ENCODE data around the gene MLLT1.

Gene MLLT1

DNA sequence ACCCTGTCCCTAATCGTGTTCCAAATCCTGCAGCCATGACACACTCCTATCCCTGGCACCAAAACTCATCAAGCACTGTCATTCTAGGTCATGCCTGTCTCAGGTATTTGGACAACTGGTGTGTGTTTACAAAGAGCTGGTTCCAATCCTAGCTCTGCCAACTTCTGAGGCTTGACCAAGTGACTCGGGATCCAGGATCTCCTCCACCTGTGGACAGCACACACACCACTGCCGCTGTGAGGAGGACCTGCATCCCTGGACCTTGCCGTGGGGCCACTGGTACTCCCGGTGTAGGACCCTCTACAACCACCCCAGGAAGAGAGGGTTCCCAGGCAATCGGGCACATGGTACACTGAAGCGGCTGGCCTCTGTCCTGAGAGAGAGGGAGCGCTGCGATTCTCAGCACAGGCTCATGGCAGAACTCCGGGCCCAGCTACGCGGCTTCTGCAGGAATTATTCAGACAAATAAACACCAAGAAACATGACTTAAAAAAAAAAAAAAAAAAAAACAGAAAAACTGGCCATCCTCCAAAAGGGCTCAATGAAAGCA, 20.4 kb downstream of the MLLT1 start:
- peak overlapping the region; percentile 78 for H3K27ac Mint-ChIP-seq
- no peak overlapping the region for H3K4me3 Mint-ChIP-seq
- H3K4me1 Mint-ChIP-seq, result peaks cover 27% of the 10 kb centered on the region
- H3K27me3 Mint-ChIP-seq, result no peaks in the 10 kb centered on the region
- no peak for DNase-seq (ENCODE audit: low spot score in 2 of 2)
- peaks cover 2% of the 10 kb centered on the region for H3K9me3 Mint-ChIP-seq
- ATAC-seq (ENCODE audit: low read depth), result no peak
- H3K36me3 Mint-ChIP-seq, result peaks cover 32% of the 10 kb centered on the region

DNA sequence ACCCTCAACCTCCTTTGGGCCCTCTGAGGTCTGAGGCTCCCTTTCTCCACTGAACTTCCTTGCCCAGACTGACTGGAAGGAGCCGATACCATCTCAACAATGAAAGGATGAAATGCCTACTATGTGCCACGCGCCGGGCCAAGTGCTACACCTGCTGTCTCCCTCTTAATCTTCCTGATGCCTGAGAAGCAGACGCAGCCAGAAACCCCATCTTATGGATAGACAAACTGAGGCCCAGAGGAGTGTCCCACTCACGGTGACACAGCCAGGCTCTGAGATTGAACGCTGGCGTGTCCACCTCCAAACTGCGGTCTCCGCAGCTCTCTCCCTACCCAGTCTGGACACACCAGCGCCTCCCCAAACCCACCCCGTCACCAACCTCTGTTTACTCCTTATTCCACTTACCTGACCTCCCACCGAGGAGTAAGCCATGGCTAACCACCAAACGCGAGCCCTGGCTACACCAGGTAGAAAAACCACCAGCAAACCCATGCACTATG, 20.9 kb downstream of the MLLT1 start:
- H3K27ac Mint-ChIP-seq, result peak overlapping the region; percentile 78
- ATAC-seq (ENCODE audit: low read depth), result no peak
- DNase-seq (ENCODE audit: low spot score in 2 of 2), result no peak
- H3K4me1 Mint-ChIP-seq, result peaks cover 27% of the 10 kb centered on the region
- H3K36me3 Mint-ChIP-seq, result peaks cover 32% of the 10 kb centered on the region
- H3K9me3 Mint-ChIP-seq, result peaks cover 2% of the 10 kb centered on the region
- no peak overlapping the region for H3K4me3 Mint-ChIP-seq
- H3K27me3 Mint-ChIP-seq, result no peaks in the 10 kb centered on the region

DNA sequence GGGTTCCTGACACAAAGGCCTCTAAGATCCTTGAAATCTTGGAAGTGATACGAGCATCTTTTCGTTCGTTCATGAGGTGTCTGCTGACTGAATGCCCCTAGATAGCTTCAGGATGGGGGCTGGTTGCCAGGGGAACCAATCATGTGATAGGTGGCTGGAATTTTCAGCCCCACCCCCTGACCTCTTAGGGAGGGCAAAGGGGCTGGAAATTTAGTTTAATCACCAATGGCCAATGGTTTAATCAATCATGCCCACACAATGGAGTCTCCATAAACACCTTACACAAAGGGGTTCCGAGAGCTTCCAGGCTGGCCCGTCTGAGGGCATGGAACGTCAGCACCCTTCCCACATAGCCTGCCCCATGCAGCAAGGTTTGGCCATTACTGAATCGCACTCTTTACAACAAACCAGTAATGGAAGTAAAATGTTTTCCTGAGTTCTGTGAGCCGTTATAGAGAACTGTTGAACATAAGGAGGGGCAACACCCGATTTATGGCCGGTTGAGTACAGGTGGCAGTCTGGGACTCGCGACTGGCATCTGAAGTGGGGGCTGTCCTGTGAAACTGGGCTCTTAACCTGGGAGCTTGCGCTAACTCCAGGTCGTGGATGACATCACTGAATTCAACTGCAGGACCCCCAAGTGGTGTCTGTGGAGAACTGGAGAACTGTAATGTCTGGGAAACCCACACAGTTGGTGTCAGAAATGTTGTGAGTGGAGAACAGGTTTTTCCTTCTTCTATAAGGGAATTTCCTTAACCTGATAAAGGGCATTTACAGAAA, 25.6 kb downstream of the MLLT1 start:
- Mint-ChIP-seq H3K27me3 (no peaks in the 10 kb centered on the region), H3K36me3 (peaks cover 29% of the 10 kb centered on the region), H3K27ac (no peak overlapping the region), H3K4me3 (no peak overlapping the region), H3K9me3 (peaks cover 2% of the 10 kb centered on the region), H3K4me1 (peaks cover 37% of the 10 kb centered on the region)
- ATAC-seq (ENCODE audit: low read depth) (no peak), DNase-seq (ENCODE audit: low spot score in 2 of 2) (no peak)

DNA sequence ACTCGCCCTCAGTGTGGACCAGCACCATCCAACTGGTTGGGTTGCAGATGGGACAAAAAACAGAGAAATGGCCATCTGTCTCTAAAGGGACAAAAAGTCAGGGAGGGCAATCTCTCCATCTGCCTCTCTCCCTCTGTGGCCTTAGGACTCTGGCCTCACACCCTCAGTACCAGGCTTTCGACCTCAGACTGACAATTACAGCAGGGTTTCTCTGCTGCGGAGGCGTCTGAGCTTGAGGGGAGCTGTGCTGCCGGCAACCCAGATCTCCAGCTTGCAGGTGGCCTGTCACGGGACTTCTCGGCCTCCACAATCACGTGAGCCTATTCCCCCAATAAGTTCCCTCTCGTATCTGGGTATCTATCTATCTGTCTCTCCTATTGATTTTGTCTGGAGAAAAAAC, 27.7 kb downstream of the MLLT1 start:
- DNase-seq (ENCODE audit: low spot score in 2 of 2) (no peak), ATAC-seq (ENCODE audit: low read depth) (no peak)
- Mint-ChIP-seq H3K4me1 (peaks cover 28% of the 10 kb centered on the region), H3K36me3 (peaks cover 21% of the 10 kb centered on the region), H3K4me3 (no peak overlapping the region), H3K9me3 (peaks cover 2% of the 10 kb centered on the region), H3K27ac (no peak overlapping the region), H3K27me3 (no peaks in the 10 kb centered on the region)

DNA sequence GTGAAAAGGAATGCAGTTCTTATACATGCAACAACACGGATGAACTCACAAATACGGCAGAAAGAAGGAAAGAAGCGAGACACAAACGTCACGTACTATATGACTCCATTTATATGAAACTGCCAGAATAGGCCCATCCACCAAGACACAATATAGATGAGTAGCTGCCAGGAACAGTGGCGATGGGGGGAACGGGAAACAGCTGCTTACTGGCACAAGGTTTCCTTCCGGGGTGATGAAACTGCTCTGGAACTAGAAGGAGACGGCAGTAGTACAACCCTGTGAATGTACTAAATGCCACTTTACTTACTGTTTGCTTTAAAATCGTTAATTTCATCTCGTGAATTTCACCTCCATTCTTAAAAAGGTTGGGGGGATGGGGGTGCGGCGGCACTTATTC, 28.9 kb downstream of the MLLT1 start:
- H3K9me3 Mint-ChIP-seq, result no peaks in the 10 kb centered on the region

DNA sequence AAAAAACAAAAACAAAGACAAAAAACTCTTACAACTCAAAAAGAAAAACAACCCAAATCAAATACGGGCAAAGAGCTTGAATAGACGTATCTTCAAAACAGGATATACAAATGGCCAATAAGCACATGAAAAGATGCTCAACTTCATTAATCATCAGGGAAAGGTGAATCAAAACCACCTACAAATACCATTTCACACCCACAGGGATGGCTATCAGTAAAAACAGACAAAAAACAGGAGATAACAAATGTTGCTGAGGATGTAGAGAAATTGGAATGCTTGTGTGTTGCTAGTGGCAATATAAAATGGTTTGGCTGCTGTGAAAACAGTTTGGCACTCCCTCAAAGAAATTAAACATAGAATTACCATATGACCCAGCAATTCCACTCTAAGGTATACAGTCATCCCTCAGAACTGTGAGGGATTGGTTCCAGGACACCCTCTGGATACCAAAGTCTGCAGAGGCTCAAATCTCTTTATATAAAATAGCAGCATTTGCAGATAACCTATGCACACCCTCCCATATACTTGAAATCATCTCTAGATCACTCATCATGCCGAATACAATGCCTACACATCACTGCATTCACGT, 29.7 kb downstream of the MLLT1 start:
- H3K36me3 Mint-ChIP-seq, result peaks cover 24% of the 10 kb centered on the region
- no peak overlapping the region for H3K27ac Mint-ChIP-seq
- no peaks in the 10 kb centered on the region for H3K27me3 Mint-ChIP-seq
- ATAC-seq (ENCODE audit: low read depth) (no peak), DNase-seq (ENCODE audit: low spot score in 2 of 2) (no peak)
- H3K4me1 Mint-ChIP-seq, result peaks cover 30% of the 10 kb centered on the region
- H3K9me3 Mint-ChIP-seq, result peaks cover 1% of the 10 kb centered on the region
- H3K4me3 Mint-ChIP-seq, result no peak overlapping the region

More for the DNA sequence above, 28.9 kb downstream of the MLLT1 start:
- H3K27me3 Mint-ChIP-seq, result no peaks in the 10 kb centered on the region
- no peak overlapping the region for H3K27ac Mint-ChIP-seq
- DNase-seq (ENCODE audit: low spot score in 2 of 2) (no peak), ATAC-seq (ENCODE audit: low read depth) (no peak)
- H3K36me3 Mint-ChIP-seq, result peaks cover 22% of the 10 kb centered on the region
- peaks cover 29% of the 10 kb centered on the region for H3K4me1 Mint-ChIP-seq
- no peak overlapping the region for H3K4me3 Mint-ChIP-seq

DNA sequence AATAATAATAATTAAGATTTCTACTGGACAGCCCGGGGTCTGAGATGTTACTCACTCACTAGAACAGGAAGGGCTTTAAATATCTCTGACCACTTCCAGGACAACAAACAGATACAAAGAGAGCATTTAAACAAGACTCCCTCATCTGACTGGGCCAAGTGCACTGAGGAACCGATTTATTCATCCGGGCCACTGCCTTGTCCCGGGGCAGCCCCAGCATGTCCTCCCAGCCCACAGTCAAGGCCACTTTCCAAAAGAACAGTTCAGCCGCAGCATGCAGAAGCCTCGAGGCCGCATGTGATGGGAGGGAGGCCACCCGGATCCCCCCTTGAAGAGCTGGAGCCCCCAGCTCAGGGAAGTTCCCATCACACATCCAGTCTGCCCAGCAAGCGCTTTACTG, 30.5 kb downstream of the MLLT1 start:
- no peak overlapping the region for H3K4me3 Mint-ChIP-seq
- peaks cover 34% of the 10 kb centered on the region for H3K4me1 Mint-ChIP-seq

DNA sequence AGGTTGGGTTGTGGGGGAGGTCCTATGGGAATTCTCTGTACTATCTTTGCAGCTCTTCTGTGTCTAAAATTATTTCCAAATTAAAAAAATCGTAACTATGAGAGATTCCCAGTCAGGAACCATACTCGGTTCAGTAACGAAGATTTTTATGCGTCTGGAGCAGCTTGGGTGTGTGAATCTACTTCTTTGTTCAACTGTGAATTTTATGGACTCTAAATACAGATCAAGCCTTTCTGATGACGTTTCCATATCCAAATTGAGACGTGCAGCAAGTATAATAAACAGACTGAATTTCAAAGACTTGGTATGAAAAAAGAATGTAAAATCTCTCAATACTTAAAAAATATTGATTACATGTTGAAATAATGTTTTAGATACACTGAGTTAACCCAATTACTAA, 30.9 kb downstream of the MLLT1 start:
- peaks cover 20% of the 10 kb centered on the region for H3K36me3 Mint-ChIP-seq
- no peak for ATAC-seq (ENCODE audit: low read depth)
- H3K27ac Mint-ChIP-seq, result no peak overlapping the region

More for the DNA sequence above, 30.5 kb downstream of the MLLT1 start:
- DNase-seq (ENCODE audit: low spot score in 2 of 2) (no peak), ATAC-seq (ENCODE audit: low read depth) (no peak)
- Mint-ChIP-seq H3K27ac (no peak overlapping the region), H3K27me3 (no peaks in the 10 kb centered on the region), H3K36me3 (peaks cover 20% of the 10 kb centered on the region), H3K9me3 (peaks cover 1% of the 10 kb centered on the region)

DNA sequence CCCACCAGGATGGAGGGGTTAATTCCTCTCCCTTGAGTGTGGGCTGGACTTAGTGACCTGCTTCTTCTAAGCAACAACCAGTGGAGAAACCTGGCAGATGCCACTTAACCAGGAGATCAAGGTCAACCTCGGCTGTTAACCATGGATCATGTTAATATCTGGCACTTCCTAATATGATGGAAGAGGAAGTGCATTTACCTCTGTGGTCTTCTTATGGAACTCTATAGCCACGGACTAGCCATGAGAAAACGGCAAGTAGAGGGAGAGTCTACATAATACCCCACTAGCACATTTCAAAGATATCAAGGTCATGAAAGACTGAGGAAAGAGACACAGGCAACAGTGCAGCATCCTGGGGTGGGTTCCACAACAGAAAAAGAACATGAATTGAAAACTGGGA, 31.4 kb downstream of the MLLT1 start:
- H3K4me3 Mint-ChIP-seq, result no peak overlapping the region
- H3K36me3 Mint-ChIP-seq, result peaks cover 17% of the 10 kb centered on the region
- DNase-seq (ENCODE audit: low spot score in 2 of 2) (no peak), ATAC-seq (ENCODE audit: low read depth) (no peak)
- H3K9me3 Mint-ChIP-seq, result peaks cover 1% of the 10 kb centered on the region
- H3K27ac Mint-ChIP-seq, result peak overlapping the region; percentile 35
- H3K27me3 Mint-ChIP-seq, result no peaks in the 10 kb centered on the region
- H3K4me1 Mint-ChIP-seq, result peaks cover 39% of the 10 kb centered on the region

More for the DNA sequence above, 30.9 kb downstream of the MLLT1 start:
- DNase-seq (ENCODE audit: low spot score in 2 of 2), result no peak
- Mint-ChIP-seq H3K4me1 (peaks cover 38% of the 10 kb centered on the region), H3K9me3 (peaks cover 1% of the 10 kb centered on the region), H3K4me3 (no peak overlapping the region), H3K27me3 (no peaks in the 10 kb centered on the region)

DNA sequence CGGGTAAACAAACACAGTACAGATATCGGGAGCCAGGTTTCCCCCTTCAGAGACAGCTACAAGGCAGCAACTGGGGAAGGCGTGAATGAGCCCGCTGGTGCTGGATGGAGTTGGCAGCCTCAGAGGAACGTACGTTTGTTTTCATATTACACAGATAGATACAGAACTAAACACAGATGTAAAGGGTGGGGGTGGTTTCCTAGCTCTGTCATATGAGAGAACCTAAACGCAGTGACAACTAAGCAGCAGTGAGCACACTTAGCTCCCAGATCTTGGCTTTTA, 32.8 kb downstream of the MLLT1 start:
- Mint-ChIP-seq H3K27ac (no peak overlapping the region), H3K4me1 (peaks cover 40% of the 10 kb centered on the region), H3K4me3 (no peak overlapping the region), H3K36me3 (peaks cover 15% of the 10 kb centered on the region), H3K27me3 (no peaks in the 10 kb centered on the region), H3K9me3 (peaks cover 1% of the 10 kb centered on the region)
- no peak for ATAC-seq (ENCODE audit: low read depth)
- DNase-seq (ENCODE audit: low spot score in 2 of 2), result no peak

DNA sequence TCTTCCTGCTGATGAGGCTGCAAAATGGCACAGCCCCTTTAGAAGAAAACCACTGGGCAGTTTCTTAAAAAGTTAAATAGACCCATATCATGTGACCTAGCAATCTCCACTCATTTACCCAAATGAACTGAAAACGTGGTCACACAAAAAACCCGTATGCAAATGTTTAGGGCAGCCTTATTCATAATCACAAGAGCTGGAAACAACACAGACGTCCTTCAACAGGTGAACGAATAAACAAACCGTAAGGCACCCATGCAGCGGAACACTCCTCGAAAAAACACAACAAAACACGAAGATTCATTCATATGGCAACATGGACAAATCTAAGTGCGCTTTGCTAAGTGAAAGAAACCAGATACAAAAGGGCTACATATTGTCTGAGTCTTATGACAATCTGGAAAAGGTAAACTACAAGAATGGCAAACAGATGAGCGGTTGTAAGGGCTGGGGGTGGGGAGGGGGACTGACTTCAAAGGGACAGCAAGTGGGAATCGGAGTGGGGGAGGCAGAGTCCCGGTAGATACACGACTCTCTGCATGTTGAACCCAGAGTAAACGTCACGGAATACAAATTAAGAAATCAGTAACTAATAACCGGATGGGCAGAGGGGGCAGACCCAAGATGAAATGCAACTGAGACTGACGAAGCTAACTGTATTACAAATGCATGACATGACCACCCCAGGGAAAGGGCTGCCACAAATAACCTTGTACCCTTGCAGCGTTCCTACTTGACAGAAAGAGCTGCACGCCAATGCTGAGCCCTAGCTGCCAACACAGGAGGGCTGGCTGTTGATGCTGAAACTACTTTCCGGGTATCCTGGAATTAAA, 33.4 kb downstream of the MLLT1 start:
- Mint-ChIP-seq H3K4me1 (peaks cover 40% of the 10 kb centered on the region), H3K9me3 (peaks cover 1% of the 10 kb centered on the region), H3K36me3 (peaks cover 15% of the 10 kb centered on the region), H3K4me3 (no peak overlapping the region), H3K27me3 (no peaks in the 10 kb centered on the region), H3K27ac (no peak overlapping the region)
- no peak for ATAC-seq (ENCODE audit: low read depth)
- no peak for DNase-seq (ENCODE audit: low spot score in 2 of 2)

DNA sequence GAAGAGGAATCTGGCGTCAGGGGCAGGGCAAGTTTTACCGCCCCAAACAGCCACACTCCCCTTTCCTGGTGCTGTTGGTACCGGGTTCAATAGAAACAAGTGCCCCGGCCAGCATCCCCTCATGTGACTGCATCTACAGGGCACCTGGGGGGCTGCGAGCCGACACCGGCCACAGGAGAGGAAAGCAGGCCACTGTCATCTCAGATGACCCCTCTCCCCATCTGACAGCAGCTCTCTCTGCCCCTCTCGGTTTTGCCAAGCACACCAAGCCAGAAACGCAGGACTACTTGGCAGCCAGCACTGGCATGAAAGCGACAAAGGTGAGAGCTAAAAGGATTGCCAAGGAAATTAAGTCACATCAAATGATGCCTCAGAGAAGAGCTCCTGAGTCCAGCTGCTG, 37.1 kb downstream of the MLLT1 start:
- DNase-seq (ENCODE audit: low spot score in 2 of 2) (no peak), ATAC-seq (ENCODE audit: low read depth) (no peak)
- Mint-ChIP-seq H3K27ac (no peak overlapping the region), H3K9me3 (peaks cover 1% of the 10 kb centered on the region), H3K4me1 (peaks cover 27% of the 10 kb centered on the region), H3K4me3 (no peak overlapping the region), H3K36me3 (peaks cover 13% of the 10 kb centered on the region), H3K27me3 (no peaks in the 10 kb centered on the region)

DNA sequence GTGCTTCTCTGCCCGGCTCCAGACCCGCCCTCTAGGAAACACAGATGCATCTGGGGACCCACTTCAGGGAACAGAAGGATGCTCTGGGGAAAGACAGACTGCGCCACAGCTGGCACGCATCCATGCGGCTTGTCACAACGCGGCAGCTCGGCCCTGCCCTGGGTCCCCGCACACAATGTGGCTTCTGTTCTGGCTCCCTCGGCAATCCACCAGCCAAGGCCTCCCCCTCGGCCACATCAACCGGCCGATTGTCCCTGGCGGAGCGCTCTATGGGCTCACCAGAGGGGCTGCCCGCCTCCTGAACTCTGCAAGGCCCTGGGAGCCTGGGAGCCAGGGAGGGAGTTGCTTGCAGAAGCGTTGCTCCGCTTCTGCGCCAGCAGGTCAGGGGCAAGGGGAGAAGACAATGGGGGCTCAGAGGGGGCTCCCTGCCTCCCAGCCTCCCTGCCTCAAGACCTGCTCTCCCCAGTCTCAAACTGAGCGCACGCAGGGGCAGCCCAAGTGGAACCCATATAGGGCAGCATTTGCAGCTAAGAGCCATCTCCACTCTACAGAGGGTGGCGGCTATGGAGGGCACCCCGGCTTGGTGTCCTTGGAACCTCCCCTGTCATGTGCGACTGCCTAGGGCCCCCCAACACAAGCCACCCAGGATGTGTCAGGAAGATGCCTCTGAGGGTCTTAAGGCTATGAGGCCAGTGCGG, 37.9 kb downstream of the MLLT1 start:
- H3K36me3 Mint-ChIP-seq, result peaks cover 10% of the 10 kb centered on the region
- ATAC-seq (ENCODE audit: low read depth) (no peak), DNase-seq (ENCODE audit: low spot score in 2 of 2) (no peak)
- peaks cover 1% of the 10 kb centered on the region for H3K9me3 Mint-ChIP-seq
- no peaks in the 10 kb centered on the region for H3K27me3 Mint-ChIP-seq
- H3K4me1 Mint-ChIP-seq, result peaks cover 25% of the 10 kb centered on the region
- H3K4me3 Mint-ChIP-seq, result no peak overlapping the region
- H3K27ac Mint-ChIP-seq, result no peak overlapping the region
